Vagina (tissue), 2 donors: ENCODE results near the gene ADO. TPM values are rescaled to one million over a fixed set of nuclear protein-coding genes. Genes with fewer than 3 reads are reported as not detected.

Experiments used
- DNase-seq, 2 donors: peaks; one replicate each; pipeline ENCODE4 v3.0.0-alpha.2; 2017; ENCODE audit errors: extremely low spot score in 2 of 2
- H3K27ac ChIP-seq: fragments of 200-600 bp; sonication (generic); one replicate; pipeline ENCODE4 v1.5.1; 2019
- H3K27me3 ChIP-seq: fragments of 200-600 bp; sonication (generic); one replicate; pipeline ENCODE4 v1.5.1; 2019
- H3K36me3 ChIP-seq, 2 donors: fragments of 200-600 bp; sonication (generic); one replicate each; pipeline ENCODE4 v1.5.1; 2017 to 2019
- H3K4me1 ChIP-seq: fragments of 200-600 bp; sonication (generic); one replicate; pipeline ENCODE4 v1.5.1; 2019
- H3K4me3 ChIP-seq, 2 donors: fragments of 200-600 bp; sonication (generic); 1 replicate in 1 of 2; 2 replicates in 1 of 2; pipeline ENCODE4 v1.5.1; 2016 to 2019
- H3K9me3 ChIP-seq: fragments of 200-600 bp; sonication (generic); one replicate; pipeline ENCODE4 v1.5.1; 2019
- POLR2A ChIP-seq, 2 donors: fragments of 450-650 bp; IDR thresholded peaks; one replicate each; pipeline ENCODE4 v1.6.1; 2017; ENCODE audit warnings: antibody characterized with exemption in 2 of 2, mild to moderate bottlenecking in 2 of 2, moderate library complexity in 2 of 2
- POLR2AphosphoS5 ChIP-seq, 2 donors: sonication (generic); formaldehyde crosslinking; IDR thresholded peaks; one replicate each; pipeline ENCODE4 v1.9.0; 2017; ENCODE audit warnings: antibody characterized with exemption in 2 of 2, mild to moderate bottlenecking in 2 of 2, low read depth in 1 of 2; ENCODE audit not compliant: insufficient read depth in 1 of 2
- intact Hi-C: fragments of 100-400 bp; cut with DNase I; formaldehyde crosslinking; loops from one replicate; pipeline ENCODE4 v1.15.1; 2023
- total RNA-seq: library from RNA; depleted of rRNA; stranded (reverse); fragments of >200 nt; gene quantifications from one replicate; pipeline ENCODE4 v1.2.3, GENCODE V29; 2016
- TF ChIP-seq, protein P1 (sequence below), 3 experiments: fragments of 450-650 bp in 2 of 3; fragments of 200-600 bp in 1 of 3; sonication (generic) in 1 of 3; IDR thresholded peaks; one replicate each; pipeline ENCODE4 v1.5.1; 2017 to 2019; ENCODE audit warnings: antibody characterized with exemption in 3 of 3, mild to moderate bottlenecking in 2 of 3, moderate library complexity in 2 of 3

Gene ADO
- total RNA-seq, 1 donor from 2014 or later, result 17.2 TPM

DNA sequence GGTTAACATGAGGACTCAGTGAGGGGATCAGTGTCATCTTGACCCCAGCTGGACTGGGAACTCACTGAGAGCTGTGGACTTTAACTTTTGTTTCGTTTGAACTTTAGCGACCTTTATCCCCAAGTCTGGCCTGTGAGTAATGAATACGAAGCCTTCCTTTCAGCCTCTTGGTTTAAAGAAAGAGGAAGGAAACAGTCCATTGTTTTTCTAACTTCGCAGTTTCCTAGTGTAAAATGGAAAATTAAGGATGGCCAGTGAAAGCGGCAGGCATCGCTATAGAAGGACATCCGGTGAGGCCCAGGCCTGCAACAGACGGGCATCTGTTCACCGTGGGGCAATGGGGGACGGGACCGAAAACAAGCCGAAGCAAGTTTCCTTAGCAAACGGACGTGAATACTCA is 44.1 kb upstream of the ADO start:
- intact Hi-C loops, result no loop called here

DNA sequence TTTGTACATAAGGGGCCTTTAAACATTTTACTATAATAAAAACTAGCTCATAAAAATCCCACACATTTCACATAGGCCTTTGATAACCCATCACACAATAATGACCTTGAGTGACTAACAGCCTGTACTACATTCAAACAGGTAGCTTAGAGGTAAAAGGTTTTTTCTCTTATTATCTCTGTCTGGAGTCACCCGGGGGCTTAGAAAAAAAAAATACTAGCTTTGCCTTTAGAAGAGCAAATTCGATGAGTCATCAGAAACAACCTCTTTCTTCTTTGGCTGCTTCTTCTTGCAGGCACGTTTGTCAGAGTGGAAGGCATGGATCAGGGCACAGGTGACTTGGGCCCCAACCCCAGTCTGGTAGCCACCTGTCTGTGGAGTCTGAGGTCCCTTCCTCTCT is 43.4 kb upstream of the ADO start:
- TF ChIP-seq POLR2AphosphoS5 (IDR thresholded peaks at IDR 0.05; ENCODE audit: insufficient read depth in 1 of 2, low read depth in 1 of 2), result no peak
- TF ChIP-seq, protein P1, sequence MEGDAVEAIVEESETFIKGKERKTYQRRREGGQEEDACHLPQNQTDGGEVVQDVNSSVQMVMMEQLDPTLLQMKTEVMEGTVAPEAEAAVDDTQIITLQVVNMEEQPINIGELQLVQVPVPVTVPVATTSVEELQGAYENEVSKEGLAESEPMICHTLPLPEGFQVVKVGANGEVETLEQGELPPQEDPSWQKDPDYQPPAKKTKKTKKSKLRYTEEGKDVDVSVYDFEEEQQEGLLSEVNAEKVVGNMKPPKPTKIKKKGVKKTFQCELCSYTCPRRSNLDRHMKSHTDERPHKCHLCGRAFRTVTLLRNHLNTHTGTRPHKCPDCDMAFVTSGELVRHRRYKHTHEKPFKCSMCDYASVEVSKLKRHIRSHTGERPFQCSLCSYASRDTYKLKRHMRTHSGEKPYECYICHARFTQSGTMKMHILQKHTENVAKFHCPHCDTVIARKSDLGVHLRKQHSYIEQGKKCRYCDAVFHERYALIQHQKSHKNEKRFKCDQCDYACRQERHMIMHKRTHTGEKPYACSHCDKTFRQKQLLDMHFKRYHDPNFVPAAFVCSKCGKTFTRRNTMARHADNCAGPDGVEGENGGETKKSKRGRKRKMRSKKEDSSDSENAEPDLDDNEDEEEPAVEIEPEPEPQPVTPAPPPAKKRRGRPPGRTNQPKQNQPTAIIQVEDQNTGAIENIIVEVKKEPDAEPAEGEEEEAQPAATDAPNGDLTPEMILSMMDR (IDR thresholded peaks at IDR 0.05), result no peak
- TF ChIP-seq POLR2A (IDR thresholded peaks at IDR 0.05), result no peak
- H3K9me3 ChIP-seq, result no peaks in the 10 kb centered on the region
- no peaks in the 10 kb centered on the region for H3K36me3 ChIP-seq
- H3K4me3 ChIP-seq, result no peak overlapping the region
- no peak for DNase-seq
- no peak overlapping the region for H3K27ac ChIP-seq
- no peaks in the 10 kb centered on the region for H3K27me3 ChIP-seq
- intact Hi-C loops, result no loop called here
- H3K4me1 ChIP-seq, result no peaks in the 10 kb centered on the region

More for the DNA sequence above, 44.1 kb upstream of the ADO start:
- Histone ChIP-seq H3K27me3 (no peaks in the 10 kb centered on the region), H3K9me3 (no peaks in the 10 kb centered on the region), H3K36me3 (no peaks in the 10 kb centered on the region), H3K27ac (no peak overlapping the region), H3K4me3 (no peak overlapping the region), H3K4me1 (no peaks in the 10 kb centered on the region)
- TF ChIP-seq POLR2A (IDR thresholded peaks at IDR 0.05) (no peak), POLR2AphosphoS5 (IDR thresholded peaks at IDR 0.05; ENCODE audit: insufficient read depth in 1 of 2, low read depth in 1 of 2) (peak in 1 of 2 donors; percentile 39)
- TF ChIP-seq, protein P1 (IDR thresholded peaks at IDR 0.05), result no peak
- no peak for DNase-seq

DNA sequence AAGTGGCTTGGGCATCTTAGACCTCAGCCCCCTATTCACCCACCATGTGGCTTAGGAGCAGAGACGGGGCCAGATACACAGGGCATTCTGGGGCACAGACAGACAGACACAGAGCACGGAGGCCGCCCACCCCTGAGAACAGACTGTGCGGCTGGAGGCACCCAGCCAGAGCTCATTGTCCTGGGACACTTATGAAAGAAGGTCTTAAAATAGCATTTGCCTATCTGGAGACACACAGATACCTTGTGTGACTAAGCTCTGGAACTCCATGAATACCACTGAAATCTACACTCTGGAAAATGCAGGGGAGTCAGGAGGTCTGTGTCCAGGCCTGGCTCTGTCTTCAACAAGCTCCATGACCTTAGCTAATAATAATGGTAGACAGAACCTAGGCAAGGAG is 41.4 kb upstream of the ADO start:
- intact Hi-C loops, result no loop called here

DNA sequence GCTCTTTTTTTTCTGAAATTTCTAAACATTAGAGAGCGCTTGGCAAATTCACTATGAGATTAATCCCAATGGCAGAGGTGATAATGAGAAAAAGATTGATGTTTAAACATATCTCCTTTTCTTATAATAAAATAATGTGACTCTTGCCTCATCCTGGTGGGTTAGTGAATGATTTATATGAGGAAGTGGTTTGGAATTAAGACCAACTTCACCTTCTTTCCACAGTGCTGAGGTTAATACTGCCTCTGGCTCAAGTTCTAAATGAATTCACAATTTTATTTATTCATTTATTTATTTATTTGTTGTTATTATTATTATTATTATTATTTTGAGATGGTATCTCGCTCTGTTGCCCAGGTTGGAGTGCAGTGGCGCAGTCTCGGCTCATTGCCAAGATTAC is 40.5 kb upstream of the ADO start:
- H3K9me3 ChIP-seq, result no peaks in the 10 kb centered on the region
- TF ChIP-seq POLR2AphosphoS5 (IDR thresholded peaks at IDR 0.05; ENCODE audit: insufficient read depth in 1 of 2, low read depth in 1 of 2) (no peak), POLR2A (IDR thresholded peaks at IDR 0.05) (no peak)
- TF ChIP-seq, protein P1 (IDR thresholded peaks at IDR 0.05), result no peak
- no peak overlapping the region for H3K27ac ChIP-seq
- H3K4me3 ChIP-seq, result no peak overlapping the region
- H3K4me1 ChIP-seq, result no peaks in the 10 kb centered on the region
- no peaks in the 10 kb centered on the region for H3K36me3 ChIP-seq
- intact Hi-C loops, result no loop called here
- H3K27me3 ChIP-seq, result no peaks in the 10 kb centered on the region
- DNase-seq, result no peak

More for the DNA sequence above, 41.4 kb upstream of the ADO start:
- Histone ChIP-seq H3K9me3 (no peaks in the 10 kb centered on the region), H3K4me3 (no peak overlapping the region), H3K4me1 (no peaks in the 10 kb centered on the region), H3K27me3 (no peaks in the 10 kb centered on the region), H3K36me3 (no peaks in the 10 kb centered on the region), H3K27ac (no peak overlapping the region)
- TF ChIP-seq POLR2AphosphoS5 (IDR thresholded peaks at IDR 0.05; ENCODE audit: insufficient read depth in 1 of 2, low read depth in 1 of 2) (no peak), POLR2A (IDR thresholded peaks at IDR 0.05) (no peak)
- TF ChIP-seq, protein P1 (IDR thresholded peaks at IDR 0.05), result no peak
- DNase-seq, result no peak

DNA sequence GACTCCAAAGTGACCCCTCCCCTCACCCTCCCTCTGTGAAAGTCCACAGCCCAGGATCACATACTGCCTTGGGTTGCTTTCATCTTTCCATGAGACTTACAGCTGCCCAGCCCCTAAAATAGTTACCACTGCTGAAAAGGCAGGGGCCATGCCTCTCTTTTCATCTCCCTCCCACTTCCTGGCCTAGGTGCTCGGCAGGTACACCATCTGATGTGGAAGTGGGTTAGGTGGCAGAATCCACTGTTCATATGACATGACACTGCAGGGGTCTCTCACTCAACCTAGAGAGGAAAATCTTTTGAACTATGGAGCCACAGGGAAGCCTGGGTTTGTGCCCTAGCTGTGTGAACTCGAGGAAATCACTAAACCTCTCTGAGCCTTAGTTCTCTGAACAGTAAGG is 38.8 kb upstream of the ADO start:
- intact Hi-C loops, result no loop called here
- H3K27me3 ChIP-seq, result no peaks in the 10 kb centered on the region
- H3K36me3 ChIP-seq, result no peaks in the 10 kb centered on the region
- peaks cover 6% of the 10 kb centered on the region for H3K4me1 ChIP-seq
- no peak overlapping the region for H3K27ac ChIP-seq
- H3K4me3 ChIP-seq, result no peak overlapping the region
- no peak for DNase-seq
- TF ChIP-seq POLR2AphosphoS5 (IDR thresholded peaks at IDR 0.05; ENCODE audit: insufficient read depth in 1 of 2, low read depth in 1 of 2) (no peak), POLR2A (IDR thresholded peaks at IDR 0.05) (no peak)
- TF ChIP-seq, protein P1 (IDR thresholded peaks at IDR 0.05), result no peak
- H3K9me3 ChIP-seq, result no peaks in the 10 kb centered on the region
